ENCODE results near the gene ALKBH6.

GRCh38 chr19:35977446-35978222 is 36.4 kb downstream of the ALKBH6 start:
- TF ChIP-seq CTCF (IDR thresholded peaks at IDR 0.05) = no peak
- no peak for TF ChIP-seq POLR2A (IDR thresholded peaks at IDR 0.05)

Measured in body of pancreas (tissue), 4 donors.